GM03348 (cell line): ENCODE measurements around the gene MTX1.
A peak's percentile ranks its signal among the peaks of the same experiment; 100 is the strongest.

Source experiments
- DNase-seq: peaks from one replicate; pipeline ENCODE4 v3.0.0; 2012; ENCODE audit warnings: low spot score

The MTX1 gene

GRCh38 chr1:155174324-155175280 lies 33.9 kb upstream of the MTX1 start:
- peak; percentile 57 for DNase-seq

GRCh38 chr1:155175281-155175926 lies 33.1 kb upstream of the MTX1 start:
- DNase-seq = no peak

GRCh38 chr1:155175927-155176371 lies 32.5 kb upstream of the MTX1 start:
- DNase-seq = no peak

GRCh38 chr1:155176544-155177071 lies 31.9 kb upstream of the MTX1 start:
- peak; percentile 94 for DNase-seq

GRCh38 chr1:155177192-155177917 lies 31.1 kb upstream of the MTX1 start:
- DNase-seq = no peak

GRCh38 chr1:155177918-155178281 lies 30.6 kb upstream of the MTX1 start:
- DNase-seq = no peak

GRCh38 chr1:155178441-155179111 lies 29.9 kb upstream of the MTX1 start:
- no peak for DNase-seq

GRCh38 chr1:155179112-155180031 lies 29.1 kb upstream of the MTX1 start:
- no peak for DNase-seq

- no peak for DNase-seq
Observed at GRCh38 chr1:155181371-155182051, 27.0 kb upstream of the MTX1 start.

- DNase-seq = no peak
Observed at GRCh38 chr1:155182052-155182550, 26.4 kb upstream of the MTX1 start.

- no peak for DNase-seq
Observed at GRCh38 chr1:155183775-155184221, 24.7 kb upstream of the MTX1 start.

GRCh38 chr1:155184351-155184811 lies 24.1 kb upstream of the MTX1 start:
- DNase-seq = no peak

GRCh38 chr1:155184835-155185782 lies 23.4 kb upstream of the MTX1 start:
- DNase-seq = no peak

- DNase-seq = no peak
Observed at GRCh38 chr1:155185783-155186066, 22.8 kb upstream of the MTX1 start.

- DNase-seq = no peak
Observed at GRCh38 chr1:155186067-155186793, 22.3 kb upstream of the MTX1 start.

GRCh38 chr1:155186794-155187455 lies 21.6 kb upstream of the MTX1 start:
- no peak for DNase-seq

GRCh38 chr1:155187456-155187891 lies 21.0 kb upstream of the MTX1 start:
- no peak for DNase-seq
